RCC 7860 (cell line): ENCODE measurements around the gene CORO1C.
A peak's percentile ranks its signal among the peaks of the same experiment; 100 is the strongest.

Source experiments
- DNase-seq: peaks from one replicate; pipeline ENCODE4 v3.0.0-alpha.2; 2015; ENCODE audit warnings: low spot score
- FAIRE-seq: peaks from 2 replicates; lab custom pipeline; 2012; peaks lifted over from hg19 to GRCh38; lab: Jason Lieb, UNC

Gene CORO1C

DNA sequence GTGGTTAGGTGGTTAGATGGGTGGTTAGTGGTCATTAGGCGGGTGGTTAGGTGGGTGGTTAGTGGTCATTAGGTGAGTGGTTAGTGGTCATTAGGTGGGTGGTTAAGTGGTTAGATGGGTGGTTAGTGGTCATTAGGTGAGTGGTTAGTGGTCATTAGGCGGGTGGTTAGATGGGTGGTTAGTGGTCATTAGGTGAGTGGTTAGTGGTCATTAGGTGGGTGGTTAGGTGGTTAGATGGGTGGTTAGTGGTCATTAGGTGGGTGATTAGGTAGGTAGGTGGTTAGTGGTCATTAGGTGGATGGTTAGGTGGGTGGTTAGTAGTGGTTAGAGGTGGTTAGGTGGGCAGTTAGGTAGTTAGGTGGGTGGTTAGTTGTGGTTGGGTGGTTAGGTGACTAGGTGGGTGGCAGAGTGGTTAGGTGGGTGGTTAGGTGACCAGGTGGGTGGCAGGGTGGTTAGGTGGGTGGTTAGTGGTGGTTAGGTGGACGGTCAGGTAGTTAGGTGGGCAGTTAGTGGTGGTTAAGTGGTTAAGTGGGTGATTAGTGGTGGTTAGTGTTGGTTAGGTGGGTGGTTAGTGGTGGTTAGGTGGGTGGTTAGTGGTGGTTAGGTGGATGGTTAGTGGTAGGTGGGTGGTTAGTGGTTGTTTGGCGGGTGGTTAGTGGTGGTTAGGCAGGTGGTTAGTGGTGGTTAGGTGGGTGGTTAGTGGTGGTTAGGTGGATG is 125.5 kb downstream of the CORO1C start:
- FAIRE-seq, result peak; percentile 51
- no peak for DNase-seq

DNA sequence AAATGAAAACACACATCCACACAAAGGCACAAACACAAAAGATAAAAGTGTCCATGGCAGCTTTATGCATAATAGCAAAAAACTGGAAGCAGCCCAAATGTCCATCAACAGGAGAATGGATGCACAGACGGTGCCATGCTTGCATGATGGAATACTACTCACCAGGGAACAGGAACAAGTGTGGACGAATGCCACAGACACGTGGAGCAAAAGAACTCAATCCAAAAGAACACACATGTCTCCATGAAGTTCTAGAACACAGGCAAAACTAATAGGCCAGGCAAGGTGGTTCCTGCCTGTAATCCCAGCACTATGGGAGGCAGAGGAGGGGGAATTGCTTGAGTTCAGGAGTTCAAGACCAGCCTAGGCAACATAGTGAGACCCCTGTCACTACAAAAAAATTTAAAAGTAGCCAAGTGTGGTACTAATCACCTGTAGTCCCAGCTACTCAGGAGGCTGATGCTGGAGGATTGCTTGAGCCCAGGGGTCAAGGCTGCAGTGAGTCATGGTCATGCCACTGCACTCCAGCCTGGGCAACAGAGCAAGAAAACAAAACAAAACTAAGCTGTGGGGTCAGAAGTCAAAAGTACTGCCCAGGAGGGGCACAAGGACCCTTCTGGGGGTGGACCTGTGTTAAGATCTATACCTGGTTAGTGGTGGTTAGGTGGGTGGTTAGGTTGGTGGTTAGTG is 126.2 kb downstream of the CORO1C start:
- DNase-seq, result peak; percentile 55
- no peak for FAIRE-seq

DNA sequence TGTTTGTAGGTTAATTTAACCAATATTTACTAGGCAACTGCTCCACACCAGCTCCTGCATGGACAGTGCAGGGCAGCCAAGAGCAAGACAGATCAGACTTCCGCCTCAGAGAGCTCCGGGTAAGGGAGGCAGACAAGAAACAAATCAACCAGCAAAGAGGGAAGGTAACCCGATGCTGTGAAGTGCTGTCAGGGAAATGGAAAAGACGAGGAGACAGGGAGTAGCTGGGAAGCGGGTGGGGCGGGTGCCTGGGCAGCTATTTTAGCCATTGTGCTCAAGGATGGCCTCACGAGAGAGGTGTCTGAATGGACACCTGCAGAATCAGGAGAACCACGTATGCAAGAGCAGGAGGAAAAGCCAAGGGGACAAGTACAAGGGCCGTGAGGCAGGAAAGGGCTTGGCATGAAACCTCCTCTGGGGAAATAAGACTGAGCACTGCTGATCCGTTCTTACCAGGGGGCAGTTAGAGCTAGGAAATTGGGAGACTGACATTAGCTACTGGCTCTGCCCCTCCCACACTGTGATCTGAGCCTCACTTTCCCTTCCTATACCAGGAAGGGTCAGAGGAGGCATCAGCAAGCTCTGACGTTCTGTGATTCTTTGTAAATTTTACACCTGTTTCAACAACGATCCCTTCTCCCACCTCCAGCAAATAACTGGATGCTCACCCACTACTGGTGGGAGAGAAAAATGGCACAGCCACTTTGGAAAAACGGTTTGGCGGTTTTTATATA is 126.9 kb downstream of the CORO1C start:
- FAIRE-seq, result no peak

GRCh38 chr12:108603743-108604142 is 127.6 kb downstream of the CORO1C start:
- DNase-seq, result no peak
- no peak for FAIRE-seq

More for the DNA sequence above, 126.9 kb downstream of the CORO1C start:
- DNase-seq, result no peak

DNA sequence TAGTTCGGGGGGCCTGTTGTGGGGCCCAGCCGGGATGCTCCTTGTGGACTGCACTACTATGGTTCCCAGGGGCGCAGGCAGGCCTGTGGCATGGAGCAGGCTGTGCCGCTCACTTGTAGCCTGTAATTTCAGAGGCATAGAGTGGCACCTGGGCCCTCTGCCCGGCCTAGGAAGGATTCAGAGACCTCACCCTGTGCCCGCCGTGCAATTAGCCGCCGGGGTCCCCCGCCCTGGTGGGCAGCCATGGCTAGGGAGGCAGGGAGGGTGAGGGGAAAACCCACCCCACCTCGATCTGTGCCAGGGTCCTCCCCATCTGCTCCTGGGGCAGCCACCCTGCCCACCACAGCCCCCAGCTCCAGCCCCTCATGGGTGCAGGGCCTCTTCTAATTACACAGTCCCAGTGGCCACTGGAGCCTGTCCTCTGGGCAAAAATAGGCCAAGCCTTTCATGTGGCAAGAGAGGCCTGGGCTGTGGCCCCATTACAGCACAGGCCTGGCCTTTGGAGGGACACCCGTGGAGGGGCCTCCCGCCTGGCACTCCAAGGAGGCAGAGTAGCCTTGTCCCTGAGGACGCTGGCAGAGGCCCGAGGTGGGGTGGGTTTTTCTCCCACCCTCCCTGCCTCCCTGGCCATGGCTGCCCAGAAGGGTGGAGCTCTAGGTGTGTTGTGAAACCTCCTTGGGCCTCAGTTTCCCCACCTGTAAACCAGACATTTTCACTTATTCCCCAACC is 128.2 kb downstream of the CORO1C start:
- FAIRE-seq, result no peak
- no peak for DNase-seq

DNA sequence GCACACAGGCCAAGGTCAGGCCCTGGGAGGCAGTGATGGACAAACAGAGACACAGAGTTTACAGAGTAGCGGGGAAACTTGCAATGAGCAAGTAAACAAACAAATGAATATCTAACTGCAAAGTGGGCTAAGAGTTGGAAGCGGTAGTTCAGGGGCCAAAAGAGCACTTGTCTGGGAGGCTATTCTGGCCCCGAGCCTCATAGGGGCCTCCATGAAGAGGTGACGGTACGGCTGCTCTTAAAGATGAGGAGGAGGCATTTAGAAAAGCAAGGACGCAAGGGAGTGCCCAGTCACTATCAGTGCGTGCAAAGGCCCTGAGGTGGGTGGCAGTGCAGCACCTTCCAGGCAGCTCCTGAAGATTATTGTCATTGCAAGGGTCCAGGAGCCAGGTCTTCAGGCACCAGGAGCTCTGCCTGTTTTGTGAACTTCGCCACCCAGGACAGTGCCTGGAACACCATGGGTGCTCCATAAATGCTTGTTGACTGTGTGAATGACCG is 129.1 kb downstream of the CORO1C start:
- FAIRE-seq (no peak), DNase-seq (no peak)

DNA sequence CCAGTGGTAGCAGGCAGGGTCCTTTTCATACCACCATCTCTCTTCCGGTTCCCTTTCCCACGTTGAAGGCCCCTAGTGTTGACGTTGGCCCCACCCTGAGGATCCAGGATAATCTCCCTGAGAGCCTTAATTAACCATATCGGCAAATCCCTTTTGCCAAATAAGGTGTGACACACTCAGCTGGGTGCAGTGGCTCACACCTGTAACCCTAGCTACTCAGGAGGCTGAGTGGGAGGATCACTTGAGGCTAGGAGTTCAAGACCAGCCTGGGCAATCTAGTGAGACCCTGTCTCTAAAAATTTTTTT is 130.7 kb downstream of the CORO1C start:
- no peak for FAIRE-seq
- DNase-seq, result no peak

GRCh38 chr12:108599948-108600701 is 131.2 kb downstream of the CORO1C start:
- DNase-seq (no peak), FAIRE-seq (no peak)

DNA sequence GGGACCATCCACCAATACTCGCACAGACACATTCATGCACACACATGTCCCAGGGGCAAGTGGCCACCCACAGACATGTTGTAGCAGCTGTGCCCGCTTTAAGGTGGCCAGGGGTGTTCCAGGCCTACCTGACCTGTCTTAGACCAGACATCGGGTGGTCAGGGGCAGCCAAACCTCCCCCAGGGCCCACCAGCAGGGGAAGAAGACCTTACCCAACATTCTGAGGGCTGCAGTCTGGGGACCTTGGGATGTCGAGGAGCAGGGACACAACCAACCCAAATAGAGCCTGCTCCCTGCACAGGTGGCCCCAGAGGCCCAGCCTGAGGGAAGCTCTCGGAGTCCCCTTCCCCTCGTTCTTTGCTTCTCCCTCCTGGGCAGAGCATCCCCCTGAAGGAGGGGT is 131.8 kb downstream of the CORO1C start:
- no peak for DNase-seq
- FAIRE-seq, result no peak

DNA sequence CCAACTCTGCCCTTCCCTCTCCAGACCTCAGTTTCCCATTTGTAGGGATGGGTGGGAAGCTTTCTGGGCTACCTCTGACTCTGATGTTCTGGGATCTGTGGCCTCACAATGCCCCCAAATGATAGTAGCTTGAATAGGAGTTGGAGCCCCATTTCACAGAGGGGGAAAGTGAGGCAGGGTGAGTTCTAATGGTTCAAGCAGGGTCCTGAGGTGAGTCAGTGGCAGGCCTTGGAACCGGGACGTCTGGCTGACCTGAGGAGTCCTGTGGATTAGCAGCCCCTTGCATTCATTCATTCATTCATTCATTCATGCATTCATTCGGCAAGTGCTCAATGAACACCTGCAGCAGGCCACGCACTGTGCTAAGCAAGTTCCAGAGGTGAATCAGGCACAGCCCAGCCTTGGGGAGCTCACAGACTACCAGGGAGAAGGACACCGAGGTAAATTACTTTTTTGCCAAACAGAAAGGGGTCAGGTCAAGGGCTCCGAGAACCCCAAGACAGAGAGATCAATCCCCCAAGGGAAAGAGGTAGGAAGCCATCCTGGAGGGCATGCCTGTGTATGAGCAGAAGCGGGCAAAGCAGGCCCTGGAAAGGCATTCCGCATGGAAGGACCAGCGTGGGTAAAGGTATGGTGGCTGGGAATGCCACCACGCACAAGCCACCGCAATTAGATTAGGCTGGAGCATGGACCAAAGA is 132.6 kb downstream of the CORO1C start:
- DNase-seq, result no peak
- no peak for FAIRE-seq

GRCh38 chr12:108597559-108598471 is 133.5 kb downstream of the CORO1C start, which contains the start of gene TMEM119:
TMEM119 (minus strand) TSS chr12:108598084; CDS start chr12:108592383, 5,701 bp downstream.
- FAIRE-seq (no peak), DNase-seq (no peak)

GRCh38 chr12:108596854-108597558 is 134.3 kb downstream of the CORO1C start:
- FAIRE-seq (no peak), DNase-seq (no peak)

DNA sequence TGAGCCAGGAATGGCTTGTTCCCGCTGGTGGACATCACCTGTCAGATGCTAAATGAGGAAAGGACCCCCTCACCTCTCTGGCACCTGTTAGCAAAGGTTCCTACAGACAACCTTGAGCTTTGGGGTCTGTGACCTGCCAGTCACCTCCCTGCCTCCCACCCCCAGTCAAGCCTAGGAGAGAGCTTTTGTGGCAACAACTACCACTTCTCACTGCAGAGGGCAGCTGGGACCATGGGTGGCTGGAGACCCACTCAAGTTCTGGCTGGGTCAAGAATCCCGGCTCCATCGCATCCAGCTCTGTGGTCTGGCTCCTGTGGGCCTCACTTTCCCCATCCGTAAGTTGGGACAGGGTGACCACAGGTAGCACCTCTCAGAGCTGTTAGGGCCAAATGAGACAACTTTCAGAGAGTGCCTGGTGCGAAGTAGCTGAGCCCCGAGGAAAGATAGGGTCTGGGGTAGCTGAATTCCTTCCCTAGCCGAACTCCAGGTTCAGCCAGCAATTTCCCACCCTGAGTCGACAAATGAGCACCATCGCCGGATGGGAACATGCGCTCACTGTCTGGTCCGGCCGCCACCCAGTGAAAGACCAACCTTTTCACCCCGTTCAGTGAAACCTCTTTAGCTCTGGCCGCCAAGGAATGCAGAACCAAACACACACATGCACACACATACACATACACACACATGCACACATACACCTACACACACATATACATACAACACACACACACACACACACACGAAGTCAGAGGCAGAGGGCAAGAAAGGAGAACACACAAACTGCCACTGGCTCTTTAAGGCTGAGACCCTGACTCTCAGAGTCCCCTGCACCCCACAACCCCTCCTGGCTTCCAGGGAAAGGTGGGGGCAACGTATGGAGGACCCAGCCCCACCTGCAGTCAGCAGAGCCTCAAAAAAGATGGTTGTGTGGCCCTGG is 135.3 kb downstream of the CORO1C start:
- FAIRE-seq, result no peak

More for the DNA sequence above, 135.3 kb downstream of the CORO1C start:
- DNase-seq, result no peak
